HCT116 (cell line): ENCODE data around the gene ZNF784. TPM values are rescaled to one million over a fixed set of nuclear protein-coding genes. Genes with fewer than 3 reads are reported as not detected.

Experiments
- ATAC-seq: fragments of 200-7000 bp; cut with Tn5 transposase; 2 replicates; pipeline ENCODE4 v1.9.1; 2020; ENCODE audit warnings: mild to moderate bottlenecking, moderate library complexity
- BruUV-seq: library from RNA; stranded (reverse); fragments of 400-500 nt; replicated peaks from 2 replicates; lab custom pipeline; 2021; lab: Mats Ljungman, UMichigan
- CTCF ChIA-PET: fragments of 300-600 bp; sonication (Branson Sonifier 250); formaldehyde crosslinking; loops from one replicate; lab custom pipeline; 2021; ENCODE audit warnings: antibody characterized with exemption; lab: Charles Lee
- POLR2A ChIA-PET: fragments of 300-600, 350-600 bp; sonication (Branson Sonifier 250); formaldehyde crosslinking; loops from one replicate; lab custom pipeline; 2021; ENCODE audit warnings: antibody characterized with exemption; lab: Charles Lee
- RAD21 ChIA-PET, 2 experiments: fragments of 300-600 bp; sonication (Branson Sonifier 250); formaldehyde crosslinking; loops; one replicate each; lab custom pipeline; 2023; ENCODE audit warnings: low total read pairs in 2 of 2; ENCODE audit not compliant: uncharacterized antibody in 2 of 2, unreplicated experiment in 2 of 2, low non-redundant PET in 1 of 2; lab: Charles Lee
- DNase-seq: peaks from one replicate; pipeline ENCODE4 v3.0.0-alpha.2; 2010; ENCODE audit warnings: low read depth, low spot score
- H2AFZ ChIP-seq: fragments of 200-600 bp; shearing (Covaris generic), sonication (generic); 2 replicates; pipeline ENCODE4 v1.6.1; 2017; ENCODE audit warnings: low read depth, mixed run types, mixed read lengths, antibody characterized with exemption, low read length; ENCODE audit not compliant: poor library complexity, severe bottlenecking
- H3K27ac ChIP-seq: 2 replicates; pipeline ENCODE4 v1.5.1; 2012; ENCODE audit warnings: low read depth, low read length
- H3K27me3 ChIP-seq: fragments of 200-600 bp; sonication (generic); 2 replicates; pipeline ENCODE4 v1.6.1; 2016; ENCODE audit warnings: mixed run types, low read length, mixed read lengths; ENCODE audit not compliant: insufficient read depth
- H3K36me3 ChIP-seq, 2 experiments: fragments of 200-500 bp in 1 of 2; fragments of 200-600 bp in 1 of 2; sonication (Bioruptor generic) in 1 of 2; sonication (generic) in 1 of 2; 2 replicates each; pipeline versions ENCODE4 v1.5.1 to v1.6.1; 2014 to 2016; ENCODE audit warnings: low read length in 2 of 2, inconsistent platforms in 1 of 2, mixed read lengths in 1 of 2, mixed run types in 1 of 2; ENCODE audit not compliant: insufficient read depth in 2 of 2, control insufficient read depth in 1 of 2
- H3K4me1 ChIP-seq, 2 experiments: fragments of 200-600 bp in 1 of 2; sonication (generic) in 1 of 2; 2 replicates each; pipeline versions ENCODE4 v1.5.1 to v1.6.1; 2012 to 2017; ENCODE audit warnings: low read length in 2 of 2, inconsistent platforms in 1 of 2, mild to moderate bottlenecking in 1 of 2, mixed read lengths in 1 of 2, mixed run types in 1 of 2, moderate library complexity in 1 of 2; ENCODE audit not compliant: insufficient read depth in 2 of 2, control insufficient read depth in 1 of 2
- H3K4me2 ChIP-seq: fragments of 200-600 bp; sonication (generic); 2 replicates; pipeline ENCODE4 v1.6.1; 2017; ENCODE audit warnings: mixed run types, low read length, mixed read lengths
- H3K4me3 ChIP-seq, 2 experiments: fragments of 200-600 bp in 1 of 2; sonication (generic) in 1 of 2; replicated peaks in 1 of 2; 2 replicates each; pipeline ENCODE4 v1.5.1; 2011 to 2016; ENCODE audit warnings: low read length in 2 of 2, control low read depth in 1 of 2, low read depth in 1 of 2, mild to moderate bottlenecking in 1 of 2, mixed read lengths in 1 of 2, mixed run types in 1 of 2
- H3K79me2 ChIP-seq: fragments of 200-600 bp; sonication (generic); 2 replicates; pipeline ENCODE4 v1.6.1; 2017; ENCODE audit warnings: mild to moderate bottlenecking, mixed run types, low read length, moderate library complexity, mixed read lengths; ENCODE audit not compliant: insufficient read depth
- H3K9ac ChIP-seq: fragments of 200-600 bp; sonication (generic); 2 replicates; pipeline ENCODE4 v1.6.1; 2016; ENCODE audit warnings: low read length, mixed read lengths
- H3K9me2 ChIP-seq: fragments of 200-600 bp; sonication (generic), shearing (Covaris generic); 2 replicates; pipeline ENCODE4 v1.6.1; 2017; ENCODE audit warnings: mixed run types, mild to moderate bottlenecking, moderate library complexity; ENCODE audit not compliant: insufficient read depth
- H3K9me3 ChIP-seq, 2 experiments: fragments of 200-500 bp in 1 of 2; fragments of 200-600 bp in 1 of 2; sonication (Bioruptor generic) in 1 of 2; sonication (generic) in 1 of 2; 2 replicates each; pipeline ENCODE4 v1.6.1; 2014 to 2017; ENCODE audit warnings: low read length in 2 of 2, mixed read lengths in 2 of 2, inconsistent platforms in 1 of 2, low read depth in 1 of 2, mild to moderate bottlenecking in 1 of 2, mixed run types in 1 of 2, moderate library complexity in 1 of 2; ENCODE audit not compliant: control insufficient read depth in 1 of 2, insufficient read depth in 1 of 2
- H4K20me1 ChIP-seq: fragments of 200-600 bp; sonication (generic), shearing (Covaris generic); 2 replicates; pipeline ENCODE4 v1.6.1; 2017; ENCODE audit warnings: mixed run types, mild to moderate bottlenecking, moderate library complexity; ENCODE audit not compliant: insufficient read depth
- ATF3 ChIP-seq: IDR thresholded peaks from 2 replicates; pipeline ENCODE4 v1.6.1; 2012
- FOSL1 ChIP-seq: IDR thresholded peaks from 2 replicates; pipeline ENCODE4 v1.6.1; 2012; ENCODE audit warnings: low read depth
- JUND ChIP-seq: IDR thresholded peaks from 2 replicates; pipeline ENCODE4 v1.6.1; 2012
- POLR2AphosphoS5 ChIP-seq: IDR thresholded peaks from 2 replicates; pipeline ENCODE4 v1.6.1; 2011; ENCODE audit warnings: mild to moderate bottlenecking, low read depth, low read length, moderate library complexity
- REST ChIP-seq: IDR thresholded peaks from 2 replicates; pipeline ENCODE4 v1.6.1; 2012; ENCODE audit warnings: low read depth
- intact Hi-C: fragments of 100-400 bp; cut with micrococcal nuclease; formaldehyde crosslinking; loops from 2 replicates; pipeline ENCODE4 v1.10.0; 2022
- total RNA-seq: library from RNA; stranded (reverse); gene quantifications from one replicate; pipeline ENCODE4 v1.2.1, GENCODE V29; 2021; ENCODE audit not compliant: unreplicated experiment

Gene ZNF784
- total RNA-seq, 1 experiment from 2014 or later: 5.3 TPM

- Histone ChIP-seq H3K36me3 (peaks cover 6 to 21% of the 10 kb centered on the region in 2 experiments; a peak in 2 of 4 replicates), H3K9me3 (no peaks in the 10 kb centered on the region), H3K4me1 (peaks cover 20 to 35% of the 10 kb centered on the region in 2 experiments), H3K27me3 (no peaks in the 10 kb centered on the region), H3K4me2 (peak overlapping the region; percentile 86), H3K9ac (peak overlapping the region; percentile 92), H3K27ac (peak overlapping the region; percentile 98), H3K9me2 (no peaks in the 10 kb centered on the region), H2AFZ (no peak overlapping the region), H4K20me1 (no peaks in the 10 kb centered on the region), H3K79me2 (peaks cover 49% of the 10 kb centered on the region), H3K4me3 (peak overlapping the region; percentile 89 to 93)
- ChIA-PET CTCF (interaction anchor here (0.8 to 1.9 kb wide), 16 partner anchors 12 to 932 kb away, joined by 3 to 12 read pairs (median 4); partner anchors contain the start of gene ZNF784), RAD21 (interaction anchor here in 1 of 2 experiments (1.0 kb wide), 1 partner anchor 89 kb away, joined by 4 read pairs; no protein-coding TSS in a partner anchor), POLR2A (interaction anchor here (0.8 to 1.3 kb wide), 5 partner anchors 14 to 199 kb away, joined by 3 to 5 read pairs (median 4); partner anchors contain the start of genes UBE2S, ZNF628 and ZNF784)
- DNase-seq: no peak
- ATAC-seq: peak; percentile 0; the same call in 1 of the 2 replicates
- no TSS peak for BruUV-seq
- TF ChIP-seq FOSL1 (no peak), REST (no peak), JUND (no peak), ATF3 (no peak), POLR2AphosphoS5 (0 out of 2 replicates have a peak, but pooled peaks have one; percentile 2)
- intact Hi-C loops: loop anchor here (1.0 kb wide), 1 partner anchor 89 kb away; no protein-coding TSS in a partner anchor
These were observed 17.9 kb downstream of the ZNF784 start for GRCh38 chr19:55606471-55606787.
